ENCODE data around the gene RIPK1. TPM values are rescaled to one million over a fixed set of nuclear protein-coding genes. Genes with fewer than 3 reads are reported as not detected.
"Not testable (repeated sequence)": the region's sequence is repeated elsewhere in the genome, so short reads cannot be mapped to it uniquely, and the experiment has no call there.

RIPK1 gene
- total RNA-seq, 1 donor from 2014 or later: 20.1 TPM

GRCh38 chr6:3073382-3073781 is 5.1 kb downstream of the RIPK1 start:
- Histone ChIP-seq H3K9me3 (no peaks in the 10 kb centered on the region), H3K4me1 (peaks cover 13 to 26% of the 10 kb centered on the region in 2 donors), H3K36me3 (peaks cover 16 to 20% of the 10 kb centered on the region in 2 donors), H3K27me3 (no peaks in the 10 kb centered on the region), H3K4me3 (no peak overlapping the region), H3K27ac (no peak overlapping the region)
- TF ChIP-seq CTCF (IDR thresholded peaks at IDR 0.05): no peak
- intact Hi-C loops (cut with DNase I): no loop called here
- DNase-seq (ENCODE audit: low spot score in 2 of 2): no peak

GRCh38 chr6:3075772-3076113 is 7.4 kb downstream of the RIPK1 start:
- peaks cover 5 to 15% of the 10 kb centered on the region in 2 donors for H3K4me1 ChIP-seq
- DNase-seq (ENCODE audit: low spot score in 2 of 2): no peak
- no peak for TF ChIP-seq CTCF (IDR thresholded peaks at IDR 0.05)
- no peak overlapping the region for H3K4me3 ChIP-seq
- H3K27me3 ChIP-seq: no peaks in the 10 kb centered on the region
- no peaks in the 10 kb centered on the region for H3K9me3 ChIP-seq
- intact Hi-C loops (cut with DNase I): no loop called here
- H3K27ac ChIP-seq: no peak overlapping the region
- peaks cover 23 to 44% of the 10 kb centered on the region in 2 donors for H3K36me3 ChIP-seq

- H3K9me3 ChIP-seq: no peaks in the 10 kb centered on the region
- H3K36me3 ChIP-seq: peaks cover 29 to 50% of the 10 kb centered on the region in 2 donors
- H3K27me3 ChIP-seq: no peaks in the 10 kb centered on the region
- no peak overlapping the region for H3K4me3 ChIP-seq
- no peak for DNase-seq (ENCODE audit: low spot score in 2 of 2)
- no peak overlapping the region for H3K27ac ChIP-seq
- TF ChIP-seq CTCF (IDR thresholded peaks at IDR 0.05): no peak
- H3K4me1 ChIP-seq: peaks cover 5 to 15% of the 10 kb centered on the region in 2 donors
- intact Hi-C loops (cut with DNase I): no loop called here
These were observed 8.0 kb downstream of the RIPK1 start for GRCh38 chr6:3076320-3076719.

- intact Hi-C loops (cut with DNase I): no loop called here
- no peak overlapping the region for H3K27ac ChIP-seq
- no peak for DNase-seq (ENCODE audit: low spot score in 2 of 2)
- no peaks in the 10 kb centered on the region for H3K27me3 ChIP-seq
- H3K9me3 ChIP-seq: no peaks in the 10 kb centered on the region
- H3K4me1 ChIP-seq: peaks cover 5 to 15% of the 10 kb centered on the region in 2 donors
- H3K36me3 ChIP-seq: peaks cover 37 to 60% of the 10 kb centered on the region in 2 donors
- no peak overlapping the region for H3K4me3 ChIP-seq
- TF ChIP-seq CTCF (IDR thresholded peaks at IDR 0.05): no peak
These were observed 9.1 kb downstream of the RIPK1 start for GRCh38 chr6:3077430-3077829.

- H3K27ac ChIP-seq; H3K27me3 ChIP-seq; H3K9me3 ChIP-seq; DNase-seq (ENCODE audit: low spot score in 2 of 2); H3K4me3 ChIP-seq; intact Hi-C loops (cut with DNase I): not testable (repeated sequence)
- Histone ChIP-seq H3K36me3 (peaks cover 51 to 71% of the 10 kb centered on the region in 2 donors), H3K4me1 (peaks cover 5 to 15% of the 10 kb centered on the region in 2 donors)
These were observed 10.7 kb downstream of the RIPK1 start for GRCh38 chr6:3078952-3079351.

GRCh38 chr6:3079682-3080081 is 11.4 kb downstream of the RIPK1 start:
- intact Hi-C loops (cut with DNase I): no loop called here
- Histone ChIP-seq H3K4me3 (no peak overlapping the region), H3K27ac (no peak overlapping the region), H3K9me3 (no peaks in the 10 kb centered on the region), H3K36me3 (peaks cover 56 to 78% of the 10 kb centered on the region in 2 donors), H3K27me3 (no peaks in the 10 kb centered on the region), H3K4me1 (peaks cover 5 to 15% of the 10 kb centered on the region in 2 donors)
- DNase-seq (ENCODE audit: low spot score in 2 of 2): no peak
- no peak for TF ChIP-seq CTCF (IDR thresholded peaks at IDR 0.05)

Measured in ascending aorta (tissue), 2 donors.